ENCODE results near the gene RSPO3.

DNA sequence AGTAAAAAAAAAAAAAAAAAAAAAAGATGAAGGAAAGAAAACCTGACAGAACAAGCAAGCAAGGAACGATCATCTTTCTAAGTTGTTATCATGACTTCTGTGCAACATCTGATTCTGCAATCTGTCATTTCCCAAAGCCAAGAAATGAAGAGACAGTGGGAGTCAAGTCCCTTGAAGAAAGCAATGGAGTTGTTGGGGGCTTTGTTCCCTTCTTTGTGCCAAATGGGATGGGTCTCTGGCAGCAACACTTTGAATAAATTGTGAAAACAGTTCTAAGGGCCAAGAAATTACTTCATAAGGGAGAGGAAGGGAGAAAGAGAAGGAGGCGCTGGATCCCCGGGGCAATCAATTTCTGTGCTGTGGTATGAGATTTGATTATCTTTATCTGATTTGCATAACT is 33.3 kb upstream of the RSPO3 start:
- no peak for TF ChIP-seq CTCF (IDR thresholded peaks at IDR 0.05 in 2 of 3, conservative IDR thresholded peaks at IDR 0.05 in 1 of 3; ENCODE audit: borderline replicate concordance in 1 of 3, insufficient read depth in 1 of 3, low read depth in 2 of 3, low read length in 2 of 3)
- no peak for TF ChIP-seq POLR2AphosphoS5 (IDR thresholded peaks at IDR 0.05; ENCODE audit: low read depth, low read length)
- TF ChIP-seq EZH2 (IDR thresholded peaks at IDR 0.05), result no peak
- no peak for TF ChIP-seq POLR2A (IDR thresholded peaks at IDR 0.05; ENCODE audit: borderline replicate concordance, extremely low read depth, insufficient read depth, insufficient read length)
- no peak for TF ChIP-seq JUND (IDR thresholded peaks at IDR 0.05)
- TF ChIP-seq EZH2phosphoT487 (IDR thresholded peaks at IDR 0.05; ENCODE audit: borderline replicate concordance), result no peak
- no peak for TF ChIP-seq SRF (IDR thresholded peaks at IDR 0.05; ENCODE audit: low read depth)
